ENCODE results near the gene GIPR.
"Not testable (repeated sequence)": the region's sequence is repeated elsewhere in the genome, so short reads cannot be mapped to it uniquely, and the experiment has no call there.

GIPR gene, protein sequence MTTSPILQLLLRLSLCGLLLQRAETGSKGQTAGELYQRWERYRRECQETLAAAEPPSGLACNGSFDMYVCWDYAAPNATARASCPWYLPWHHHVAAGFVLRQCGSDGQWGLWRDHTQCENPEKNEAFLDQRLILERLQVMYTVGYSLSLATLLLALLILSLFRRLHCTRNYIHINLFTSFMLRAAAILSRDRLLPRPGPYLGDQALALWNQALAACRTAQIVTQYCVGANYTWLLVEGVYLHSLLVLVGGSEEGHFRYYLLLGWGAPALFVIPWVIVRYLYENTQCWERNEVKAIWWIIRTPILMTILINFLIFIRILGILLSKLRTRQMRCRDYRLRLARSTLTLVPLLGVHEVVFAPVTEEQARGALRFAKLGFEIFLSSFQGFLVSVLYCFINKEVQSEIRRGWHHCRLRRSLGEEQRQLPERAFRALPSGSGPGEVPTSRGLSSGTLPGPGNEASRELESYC

DNA sequence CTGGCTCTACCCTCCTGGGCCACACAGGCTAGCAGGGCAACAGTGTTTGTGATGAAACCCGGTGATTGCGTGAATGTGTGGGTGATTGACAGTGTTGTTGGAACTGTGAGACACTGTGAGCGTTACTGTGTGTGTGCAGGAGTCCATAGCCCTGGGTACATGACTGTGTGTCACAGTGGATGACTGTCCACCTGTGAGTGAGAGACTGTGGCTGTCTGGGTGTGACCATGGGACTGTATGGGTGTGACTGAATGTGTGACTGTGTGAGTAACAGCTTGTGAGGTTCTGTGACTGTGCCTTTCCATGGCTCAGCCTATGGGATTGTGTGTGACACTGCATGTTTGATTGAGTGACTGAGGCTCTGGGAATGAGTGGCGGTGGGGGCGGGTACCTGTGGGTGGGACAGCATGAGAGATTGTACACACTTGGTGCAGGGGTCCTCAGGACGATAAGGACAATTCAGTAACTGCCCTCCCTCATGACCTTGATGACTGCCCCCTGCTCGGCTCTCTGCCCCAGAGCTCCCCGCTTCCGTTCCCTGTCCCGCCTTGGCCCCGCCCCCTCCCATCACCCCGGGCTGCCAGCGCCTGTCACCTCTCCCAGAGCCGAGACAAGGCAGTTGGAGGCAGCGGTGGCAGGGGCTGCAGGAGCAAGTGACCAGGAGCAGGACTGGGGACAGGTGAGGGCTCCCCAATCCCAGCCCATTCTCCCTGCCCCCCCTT, at the start of gene GIPR:
TSS of gene GIPR (plus strand) at position 602 of the 722 bp plus-strand sequence. CDS start 1,300 bp downstream, outside the sequence.
- peak; percentile 59 to 68 for DNase-seq (ENCODE audit: low read depth in 2 of 2)

DNA sequence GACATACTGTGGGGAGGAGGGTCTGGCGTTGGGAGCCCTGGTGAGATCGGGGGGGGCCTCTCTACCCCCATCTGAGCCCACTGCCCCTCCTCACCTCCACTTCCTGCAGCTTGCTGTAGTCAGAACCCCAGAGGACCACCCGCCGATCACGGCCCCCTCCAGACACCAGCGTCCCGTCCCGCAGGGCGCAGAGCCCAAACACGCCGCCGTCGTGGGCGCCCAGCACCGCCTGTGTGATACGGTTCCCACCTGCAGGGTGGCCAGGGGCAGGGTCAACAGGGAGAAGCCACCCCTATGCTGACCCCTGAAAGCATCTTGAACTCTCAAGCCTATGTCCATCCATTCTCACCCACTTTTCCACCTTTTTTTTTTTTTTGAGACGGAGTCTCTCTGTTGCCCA, 46.6 kb upstream of the GIPR start:
- no peak for DNase-seq (ENCODE audit: low read depth in 2 of 2)

DNA sequence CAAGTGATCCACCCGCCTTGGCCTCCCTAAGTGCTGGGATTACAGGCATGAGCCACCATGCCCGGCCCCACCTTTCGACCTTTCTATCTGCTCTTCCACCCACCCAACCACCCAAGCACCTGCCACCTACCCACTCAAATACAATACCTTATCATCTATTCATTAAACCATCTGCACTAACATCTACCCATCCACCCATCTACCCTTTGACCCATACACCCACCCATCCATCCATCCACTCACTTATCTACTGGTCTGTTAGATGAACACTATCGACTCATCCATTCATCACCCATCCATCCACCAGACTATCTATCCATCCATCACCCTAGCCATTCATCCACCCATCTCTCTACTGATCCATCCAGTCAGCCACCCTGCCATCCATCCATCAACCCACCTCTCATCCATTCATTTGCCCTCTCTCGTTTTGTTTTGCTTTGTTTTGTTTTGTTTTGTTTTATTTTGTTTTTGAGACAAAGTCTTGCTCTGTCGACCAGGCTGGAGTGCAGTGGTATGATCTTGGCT, 46.0 kb upstream of the GIPR start:
- no peak for DNase-seq (ENCODE audit: low read depth in 2 of 2)

DNA sequence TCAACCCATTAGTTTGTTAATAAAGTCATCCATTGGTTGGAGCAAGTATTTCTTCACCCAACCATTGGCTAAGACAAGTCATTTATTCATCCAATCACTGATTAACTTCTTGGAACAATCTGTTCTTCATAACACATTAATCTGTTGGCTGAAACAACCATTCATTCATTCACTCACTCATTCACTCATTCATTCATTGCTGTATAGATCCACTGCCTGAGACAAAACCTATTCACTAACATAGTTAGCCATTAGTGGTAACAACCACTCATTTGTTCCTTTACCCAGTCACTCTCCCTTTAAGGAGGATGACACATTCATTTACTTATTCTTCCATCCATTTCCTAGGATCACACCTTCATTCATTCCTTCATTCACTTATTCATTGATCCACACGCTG, 44.0 kb upstream of the GIPR start:
- DNase-seq (ENCODE audit: low read depth in 2 of 2): no peak

DNA sequence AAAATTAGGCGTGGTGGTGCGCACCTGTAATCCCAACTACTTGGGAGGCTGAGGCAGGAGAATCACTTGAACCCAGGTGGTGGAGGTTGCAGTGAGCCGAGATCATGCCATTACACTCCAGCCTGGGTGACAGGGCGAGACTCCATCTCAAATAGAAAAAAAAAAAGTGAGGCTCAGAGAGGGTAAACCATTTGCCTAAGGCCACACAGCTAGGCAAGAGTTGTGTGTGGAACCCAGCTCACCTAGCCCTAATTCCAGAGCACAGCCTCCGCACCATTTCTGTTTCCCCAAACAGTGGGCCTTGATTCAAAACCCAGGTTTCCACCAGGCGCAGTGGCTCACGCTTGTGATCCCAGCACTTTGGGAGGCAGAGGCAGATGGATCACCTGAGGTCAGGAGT, 39.8 kb upstream of the GIPR start:
- DNase-seq (ENCODE audit: low read depth in 2 of 2): not testable (repeated sequence)

DNA sequence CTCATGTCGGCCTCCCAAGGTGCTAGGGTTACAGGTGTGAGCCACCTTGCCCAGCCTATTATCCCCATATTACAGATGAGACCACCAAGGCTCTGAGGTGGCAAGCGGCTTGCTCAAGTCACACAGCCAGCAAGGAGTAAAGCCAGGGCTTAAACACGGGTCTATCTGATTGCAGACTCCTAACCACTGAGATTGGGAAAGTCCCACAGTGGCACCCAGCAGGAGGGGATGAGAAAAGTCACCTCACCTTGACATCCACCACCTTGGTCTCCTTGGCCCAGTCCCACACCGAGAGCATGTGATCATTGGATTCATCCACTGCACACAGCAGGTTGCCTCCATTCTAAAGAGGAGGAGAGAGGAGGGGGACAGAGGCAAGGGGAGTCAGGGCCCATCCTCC, 38.3 kb upstream of the GIPR start:
- DNase-seq (ENCODE audit: low read depth in 2 of 2): no peak

DNA sequence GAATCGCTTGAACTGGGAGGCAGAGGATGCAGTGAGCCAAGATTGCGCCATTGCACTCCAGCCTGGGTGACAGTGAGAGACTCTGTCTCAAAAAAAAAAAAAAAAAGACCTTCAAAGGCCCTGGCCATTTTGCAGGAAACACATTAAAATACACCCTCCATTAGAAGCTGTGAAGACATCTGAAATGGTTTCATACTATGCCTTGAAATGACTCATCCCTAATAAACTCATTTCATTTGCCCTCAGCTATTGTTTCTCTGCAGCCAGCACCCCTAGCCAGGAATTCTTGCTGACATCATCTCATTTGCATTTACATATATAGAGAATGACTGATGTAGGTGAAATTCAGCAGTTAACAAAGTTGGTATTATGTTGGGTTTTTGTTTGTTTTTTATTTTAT, 37.6 kb upstream of the GIPR start:
- DNase-seq (ENCODE audit: low read depth in 2 of 2): no peak

DNA sequence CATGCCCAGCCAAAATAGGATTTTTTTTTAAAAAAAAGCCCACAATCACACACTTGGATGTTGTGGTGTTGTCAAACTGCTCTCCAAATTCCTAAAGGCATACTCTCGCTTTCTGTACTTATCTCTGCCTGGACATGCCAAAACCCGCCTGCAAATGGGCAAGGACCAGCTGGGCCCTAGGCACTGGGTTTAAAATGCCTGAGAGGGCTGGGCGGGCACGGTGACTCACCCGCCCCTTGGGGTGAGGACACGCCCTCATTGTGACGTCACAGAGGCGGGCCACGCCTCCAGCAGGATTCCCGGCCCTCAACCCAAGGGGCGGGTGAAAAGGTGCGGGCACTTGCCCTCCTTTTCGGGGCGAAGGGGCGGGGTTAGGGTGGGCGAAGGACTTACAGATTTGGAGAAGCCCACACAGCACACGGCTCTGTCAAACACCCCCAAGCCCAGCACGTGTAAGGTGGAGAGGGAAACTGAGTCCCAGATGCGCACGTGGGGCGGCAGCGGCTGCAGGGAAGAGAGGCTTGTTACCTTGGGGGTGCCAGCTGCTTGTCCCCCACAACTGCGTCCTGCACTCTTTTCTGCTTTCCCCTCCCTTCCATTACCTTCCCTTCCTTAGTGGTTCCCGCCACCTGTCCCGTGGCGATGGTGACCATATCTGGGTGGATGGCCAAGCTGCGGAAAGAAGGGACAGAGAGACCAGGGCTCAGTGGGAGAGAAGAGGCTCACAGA, 35.4 kb upstream of the GIPR start:
- DNase-seq (ENCODE audit: low read depth in 2 of 2): peak; percentile 48 to 49

DNA sequence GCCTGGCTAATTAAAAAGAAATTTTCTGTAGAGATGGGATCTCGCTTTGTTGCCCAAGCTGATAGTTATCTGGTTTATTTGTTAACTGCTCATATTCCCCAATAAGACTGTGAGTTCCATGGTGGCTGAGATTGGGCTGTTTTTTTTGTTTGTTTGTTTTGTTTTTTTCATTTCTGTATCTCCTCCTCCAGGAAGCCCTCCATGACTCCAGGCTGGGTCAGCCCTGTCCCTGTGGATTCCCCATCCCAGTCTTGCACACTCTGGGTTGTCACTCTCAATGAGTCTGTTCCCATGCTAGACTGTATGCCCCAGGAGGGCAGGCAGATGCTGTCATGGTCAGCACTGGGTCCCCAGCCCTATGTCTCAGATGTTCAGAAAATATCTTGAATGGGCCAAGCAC, 31.7 kb upstream of the GIPR start:
- no peak for DNase-seq (ENCODE audit: low read depth in 2 of 2)

DNA sequence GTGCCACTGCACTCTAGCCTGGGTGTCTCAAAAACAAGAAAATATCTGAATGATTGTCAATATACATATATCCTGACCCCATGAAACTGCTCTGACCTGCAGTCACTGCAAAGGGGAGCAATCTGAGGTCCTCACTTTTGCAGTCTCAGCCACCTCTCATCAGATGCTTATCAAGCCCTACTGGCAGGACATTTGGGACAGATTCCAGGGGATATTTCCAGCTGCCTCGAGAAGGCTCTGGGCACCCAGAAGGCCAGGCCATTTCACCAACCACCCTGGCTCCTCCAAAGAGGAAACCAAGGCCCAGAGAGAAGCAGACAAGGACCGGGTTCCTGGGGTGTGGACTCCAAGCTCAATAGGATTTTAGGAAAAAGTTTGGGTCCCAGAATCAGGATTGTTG, 31.1 kb upstream of the GIPR start:
- DNase-seq (ENCODE audit: low read depth in 2 of 2): no peak

DNA sequence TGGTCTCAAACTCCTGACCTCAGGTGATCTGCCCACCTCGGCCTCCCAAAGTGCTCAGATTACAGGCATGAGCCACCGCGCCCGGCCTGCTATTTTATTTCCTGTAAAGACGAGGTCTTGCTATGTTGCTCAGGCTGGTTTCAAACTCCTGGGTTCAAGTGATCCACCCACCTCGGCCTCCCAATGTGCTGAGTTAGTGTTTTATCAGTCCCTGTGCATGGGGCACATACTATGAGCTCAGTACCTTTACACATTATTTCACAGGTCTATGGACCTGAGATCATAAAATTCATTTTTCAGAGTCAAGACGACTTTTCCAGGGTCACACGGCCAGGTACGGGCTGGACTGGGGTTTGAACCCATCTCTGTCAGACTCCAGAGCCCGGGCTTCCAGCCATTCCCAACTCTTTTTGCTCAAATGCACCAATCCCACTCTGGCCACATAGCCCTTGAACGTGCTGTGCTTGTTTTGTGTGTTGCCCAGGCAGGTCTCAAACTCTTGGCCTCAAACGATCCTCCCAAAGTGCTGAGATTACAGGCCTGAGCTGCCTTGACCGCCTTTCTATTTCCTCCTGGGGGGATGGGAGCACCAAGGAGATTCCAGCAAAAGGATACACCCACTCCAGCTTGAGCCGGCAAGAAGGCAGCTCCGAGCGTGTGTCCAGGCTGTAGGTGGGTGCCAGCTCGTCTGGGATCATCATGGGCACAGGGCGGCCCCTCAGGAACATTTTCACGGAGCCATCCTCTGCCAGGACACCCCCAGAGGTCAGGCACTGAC, 29.9 kb upstream of the GIPR start:
- DNase-seq (ENCODE audit: low read depth in 2 of 2): no peak

DNA sequence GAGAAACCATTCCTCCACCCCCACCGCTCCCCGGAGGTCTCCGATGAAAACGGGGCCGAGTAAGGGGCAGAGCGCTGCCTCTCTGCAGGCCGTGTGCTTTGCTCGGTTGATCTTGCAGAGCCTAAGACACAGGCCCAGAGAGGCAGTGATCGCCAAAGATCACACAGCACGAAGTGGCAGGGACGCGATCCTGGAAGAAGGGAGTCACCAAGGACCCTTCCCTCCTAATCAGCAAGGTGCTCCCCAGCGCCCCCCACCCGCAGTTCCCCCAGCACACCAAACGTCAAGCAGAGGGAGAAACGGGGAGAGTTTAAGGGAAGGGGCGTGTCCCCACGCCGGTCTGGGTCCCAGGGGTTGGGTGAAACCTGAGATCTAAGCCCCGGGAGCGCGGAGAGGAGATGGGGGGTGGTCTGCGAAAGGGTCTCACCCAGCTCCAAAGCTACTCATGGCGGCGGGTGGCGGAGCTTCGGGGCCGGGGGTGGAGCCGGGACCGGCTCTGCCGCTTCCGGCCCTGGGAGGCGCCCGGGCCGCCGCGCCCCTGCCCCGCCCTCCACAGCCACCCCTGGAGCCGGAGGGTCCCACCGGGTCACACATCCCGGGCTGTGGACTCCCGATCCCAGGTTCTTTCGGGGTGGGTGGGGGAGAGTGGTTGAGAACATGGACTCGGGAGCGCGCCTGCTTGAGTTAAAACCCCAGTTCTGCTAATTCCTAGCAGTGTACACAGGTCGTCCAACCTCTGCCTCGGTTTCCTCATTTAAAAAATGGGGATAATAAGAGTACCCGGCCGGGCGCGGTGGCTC, 28.9 kb upstream of the GIPR start, which contains the start of gene EML2:
TSS of gene EML2 (minus strand) at position 468 of the 800 bp plus-strand sequence. CDS start at position 447, 21 bp downstream.
- peak; percentile 48 to 55 for DNase-seq (ENCODE audit: low read depth in 2 of 2)

DNA sequence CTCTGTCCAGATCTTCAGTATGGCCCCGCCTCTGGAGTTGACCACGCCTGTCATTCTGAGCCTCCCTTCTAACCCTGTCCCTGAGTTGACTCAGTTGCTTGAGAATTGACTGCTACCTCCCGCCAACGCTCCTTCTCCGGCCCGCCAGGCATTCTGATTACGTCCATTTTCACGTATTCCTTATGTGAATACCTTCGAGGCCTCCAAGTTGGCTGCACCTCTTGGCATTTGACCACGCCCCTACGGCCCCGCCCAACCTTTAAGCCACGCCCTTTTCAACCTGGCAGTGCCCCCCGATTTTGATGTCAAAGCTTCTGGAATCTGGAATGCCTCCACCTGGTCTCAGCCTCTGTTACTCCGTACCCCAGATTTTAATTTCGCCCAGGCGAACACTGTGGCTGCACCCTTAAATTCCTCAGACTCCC, 27.2 kb upstream of the GIPR start:
- DNase-seq (ENCODE audit: low read depth in 2 of 2): peak; percentile 34 to 63

DNA sequence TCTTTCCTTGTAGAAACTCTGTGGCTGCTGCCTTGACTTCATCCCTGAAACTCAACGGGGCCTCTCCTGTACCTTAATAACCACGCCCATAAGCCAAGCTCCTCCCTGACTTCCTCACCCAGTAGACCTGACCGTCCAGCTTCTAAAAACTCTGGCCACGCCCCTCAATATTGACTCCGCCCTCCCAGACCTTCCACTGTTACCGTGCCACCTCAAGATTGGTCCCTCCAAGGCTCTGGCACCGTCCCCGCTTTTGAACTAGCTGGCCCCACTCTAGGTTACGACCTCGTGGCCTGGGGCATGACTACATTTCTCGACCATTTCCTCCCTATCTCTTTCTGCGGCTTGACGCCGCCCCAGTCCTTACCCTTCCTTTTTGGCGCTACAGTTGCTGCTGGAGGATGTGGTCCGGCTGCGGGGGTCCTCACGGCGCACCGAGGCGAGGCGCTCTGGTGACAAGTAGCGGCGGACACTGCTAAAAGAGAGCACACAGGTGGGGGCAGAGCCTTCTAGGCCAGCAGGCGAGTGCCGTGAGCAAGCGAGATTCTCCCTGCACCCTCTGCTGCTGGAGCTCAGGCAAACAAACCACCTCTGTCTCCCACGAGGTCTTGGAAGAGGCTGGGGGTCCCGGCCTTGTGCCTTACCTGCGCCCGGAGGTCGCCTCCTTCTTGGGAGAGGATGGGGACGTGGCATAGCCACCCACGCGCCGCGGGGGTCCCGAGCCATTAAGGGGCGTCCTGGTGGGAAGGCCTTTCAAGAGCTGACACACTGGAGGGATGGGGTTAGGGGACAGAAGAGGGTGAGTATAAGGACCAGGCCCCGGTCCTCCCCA, 26.5 kb upstream of the GIPR start:
- peak; percentile 74 to 90 for DNase-seq (ENCODE audit: low read depth in 2 of 2)

DNA sequence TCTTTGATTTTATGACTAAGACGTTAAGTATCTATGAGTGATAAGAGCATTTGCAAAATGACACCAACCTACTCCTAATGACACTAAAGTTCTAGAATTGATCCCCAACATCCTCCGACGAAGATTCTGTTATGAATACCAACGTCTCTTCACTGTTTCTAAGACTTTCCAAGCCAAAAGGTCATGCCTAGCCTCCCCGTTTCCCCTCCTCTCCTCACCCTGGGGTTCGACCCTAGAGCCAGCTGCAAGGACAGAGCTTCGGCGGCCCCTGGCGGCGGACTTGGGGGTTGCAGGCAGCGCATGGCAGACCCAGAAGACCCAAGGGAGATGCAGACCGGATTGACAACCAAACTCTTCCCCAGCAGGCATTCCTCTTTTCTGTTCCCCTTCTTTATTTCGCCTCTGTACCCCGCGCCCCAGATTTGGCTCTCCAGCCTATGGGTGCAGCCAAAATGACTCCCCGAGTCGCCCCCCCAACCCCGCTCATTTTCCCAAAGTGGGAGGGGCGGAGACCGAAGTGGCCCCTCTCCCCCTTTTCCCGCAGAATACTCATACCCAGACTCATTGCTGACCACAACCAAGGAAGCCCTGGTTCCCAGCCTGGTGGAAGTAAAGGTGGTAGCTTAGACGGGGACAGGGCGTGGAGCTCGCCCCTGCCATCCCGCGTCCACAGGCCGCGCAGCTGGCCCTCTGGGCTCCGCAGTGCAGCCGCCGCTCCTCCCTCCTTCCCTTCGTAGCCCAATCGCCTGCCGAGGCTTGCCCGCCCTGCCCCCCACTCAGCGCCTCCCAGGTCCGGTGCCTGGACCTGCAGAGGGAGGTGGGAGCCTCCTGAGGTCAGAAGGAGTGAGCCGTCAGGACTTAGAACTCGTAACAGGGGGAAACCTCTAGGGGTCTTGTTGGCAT, 24.7 kb upstream of the GIPR start:
- peak; percentile 91 to 94 for DNase-seq (ENCODE audit: low read depth in 2 of 2)

DNA sequence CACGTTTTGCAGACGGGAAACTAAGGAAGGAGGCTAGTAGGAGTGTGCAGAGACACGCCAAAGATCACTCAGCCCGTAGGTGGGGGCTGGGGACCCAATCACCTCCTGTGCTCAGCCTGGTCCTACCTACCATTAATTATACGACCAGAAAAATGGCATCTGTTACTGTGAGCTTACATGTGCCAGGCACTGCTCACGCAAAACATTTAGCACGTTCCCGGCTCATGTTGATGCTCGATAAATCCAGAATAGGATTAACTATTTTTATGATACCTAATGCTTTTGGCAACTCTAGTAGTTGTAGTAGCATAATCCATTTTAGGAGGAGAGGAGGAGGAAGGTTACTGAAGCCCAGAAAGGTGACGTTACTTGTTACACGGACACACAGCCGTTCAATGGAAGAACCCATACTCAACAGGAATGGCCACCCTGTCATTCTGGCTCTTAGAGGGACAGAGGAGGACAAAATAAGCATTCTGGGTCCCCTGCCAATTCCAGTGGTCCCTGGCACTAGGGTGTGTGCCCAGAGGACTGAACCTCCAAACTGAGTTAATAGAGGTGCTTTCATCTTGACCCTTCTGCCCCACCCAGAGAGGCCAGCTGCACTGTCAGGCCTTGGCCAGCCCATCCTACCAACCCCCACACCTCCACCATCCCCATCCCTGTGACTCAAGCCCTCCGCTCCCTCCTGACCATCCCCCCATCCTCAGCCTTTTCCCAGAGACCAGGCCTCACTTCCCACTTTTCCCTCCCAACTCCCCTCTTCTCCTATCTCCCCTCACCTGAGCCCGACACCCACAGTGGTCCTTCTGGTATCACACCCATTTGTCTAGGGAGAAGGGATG, 23.9 kb upstream of the GIPR start:
- DNase-seq (ENCODE audit: low read depth in 2 of 2): no peak

DNA sequence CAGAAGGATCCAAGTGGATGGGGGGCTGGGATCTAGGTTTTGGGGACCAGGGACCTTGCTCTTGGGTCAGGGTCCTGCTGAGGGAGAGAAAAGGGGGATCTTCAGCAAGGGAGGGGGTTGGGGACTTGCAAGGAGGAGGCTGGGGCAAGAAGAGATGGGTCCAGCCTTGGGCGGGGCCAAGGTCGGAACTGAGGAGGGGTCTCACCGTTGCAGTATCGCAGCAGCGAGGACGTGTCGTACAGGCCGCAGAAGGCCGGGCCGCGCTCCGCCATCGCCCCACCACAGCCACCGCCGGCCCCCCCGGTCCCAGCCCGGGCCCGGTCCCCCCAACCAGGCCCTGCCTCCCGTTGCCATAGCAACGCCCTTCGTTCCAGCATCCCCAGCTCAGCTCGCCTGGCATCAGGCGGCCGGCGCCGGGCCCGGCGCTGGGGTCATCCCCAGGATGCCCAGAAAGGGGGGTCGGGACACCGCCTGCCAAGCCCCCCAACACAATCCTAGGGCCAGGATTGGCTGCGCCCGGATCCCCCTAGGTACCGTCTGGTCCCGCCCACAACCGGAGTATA, 22.9 kb upstream of the GIPR start:
- DNase-seq (ENCODE audit: low read depth in 2 of 2): no peak

All from stimulated activated CD8-positive, alpha-beta memory T cell treated with anti-CD3 and anti-CD28 coated beads, Interleukin-2, amount 100 ng/mL, for 48 hours (primary cell).